HL-60 (cell line): ENCODE measurements around the gene DYNLT2.

Experiments used
- DNase-seq, 2 experiments: peaks; one replicate each; pipeline ENCODE4 v3.0.0-alpha.2; 2010 to 2020; ENCODE audit warnings: low read depth in 1 of 2, low spot score in 1 of 2
- H3K27ac ChIP-seq: fragments of 250-450 bp; sonication (Bioruptor Pico); replicated peaks from 2 replicates; pipeline ENCODE4 v1.5.1; 2020; ENCODE audit warnings: mild to moderate bottlenecking, moderate library complexity
- H3K27me3 ChIP-seq: fragments of 250-450 bp; sonication (Bioruptor Pico); 2 replicates; pipeline ENCODE4 v1.5.1; 2021; ENCODE audit warnings: mild to moderate bottlenecking, moderate library complexity; ENCODE audit not compliant: insufficient read depth, poor library complexity, severe bottlenecking
- H3K4me3 ChIP-seq: replicated peaks from 2 replicates; pipeline ENCODE4 v1.5.1; 2011; ENCODE audit warnings: mild to moderate bottlenecking, control low read depth, low read length; ENCODE audit not compliant: insufficient read depth
- CTCF ChIP-seq: IDR thresholded peaks from one replicate; pipeline ENCODE4 v1.5.1; 2011; ENCODE audit warnings: low read length, control low read depth, inconsistent platforms; ENCODE audit not compliant: insufficient read depth
- GABPA ChIP-seq: IDR thresholded peaks from 2 replicates; pipeline ENCODE4 v1.6.1; 2012; ENCODE audit warnings: low read depth
- POLR2AphosphoS5 ChIP-seq: IDR thresholded peaks from 2 replicates; pipeline ENCODE4 v1.6.1; 2012; ENCODE audit warnings: low read depth
- REST ChIP-seq: IDR thresholded peaks from 2 replicates; pipeline ENCODE4 v1.6.1; 2012; ENCODE audit warnings: low read depth; ENCODE audit not compliant: insufficient replicate concordance
- SPI1 ChIP-seq: IDR thresholded peaks from 2 replicates; pipeline ENCODE4 v1.6.1; 2012; ENCODE audit warnings: low read depth, mild to moderate bottlenecking, borderline replicate concordance

Gene DYNLT2

DNA sequence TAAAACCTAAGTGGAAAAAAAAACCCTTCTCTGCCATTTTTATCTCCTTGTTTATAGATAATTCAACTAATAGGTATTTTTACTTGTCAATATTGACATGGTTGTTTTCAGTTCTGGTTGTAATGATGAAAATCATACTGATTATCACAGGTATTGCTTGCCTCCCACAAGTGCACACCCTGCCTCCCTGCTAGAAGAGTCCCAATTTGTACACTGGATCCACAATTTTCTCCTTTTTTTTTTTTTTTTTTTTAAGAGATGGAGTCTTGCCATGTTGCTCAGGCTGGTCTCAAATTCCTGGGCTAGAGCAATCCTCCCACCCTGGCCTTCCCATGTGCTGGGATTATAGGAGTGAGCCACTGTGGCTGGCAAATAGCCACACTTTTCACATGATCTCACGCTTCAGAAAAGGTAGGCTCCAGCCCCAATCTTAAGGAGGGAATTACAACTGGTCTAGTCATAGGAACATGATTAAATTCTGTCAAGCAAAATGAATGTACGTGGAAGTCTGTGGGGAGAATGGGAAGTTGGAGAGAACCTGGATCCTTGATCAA is 12.3 kb downstream of the DYNLT2 start:
- Histone ChIP-seq H3K27ac (no peak overlapping the region), H3K27me3 (no peaks in the 10 kb centered on the region), H3K4me3 (no peak overlapping the region)
- no peak for DNase-seq
- no peak for TF ChIP-seq REST
- no peak for TF ChIP-seq POLR2AphosphoS5
- TF ChIP-seq SPI1: no peak
- no peak for TF ChIP-seq CTCF
- TF ChIP-seq GABPA: no peak

GRCh38 chr6:169738204-169738975 is 13.0 kb downstream of the DYNLT2 start:
- TF ChIP-seq GABPA (no peak), SPI1 (no peak), REST (no peak)
- H3K4me3 ChIP-seq: no peak overlapping the region
- DNase-seq: no peak

DNA sequence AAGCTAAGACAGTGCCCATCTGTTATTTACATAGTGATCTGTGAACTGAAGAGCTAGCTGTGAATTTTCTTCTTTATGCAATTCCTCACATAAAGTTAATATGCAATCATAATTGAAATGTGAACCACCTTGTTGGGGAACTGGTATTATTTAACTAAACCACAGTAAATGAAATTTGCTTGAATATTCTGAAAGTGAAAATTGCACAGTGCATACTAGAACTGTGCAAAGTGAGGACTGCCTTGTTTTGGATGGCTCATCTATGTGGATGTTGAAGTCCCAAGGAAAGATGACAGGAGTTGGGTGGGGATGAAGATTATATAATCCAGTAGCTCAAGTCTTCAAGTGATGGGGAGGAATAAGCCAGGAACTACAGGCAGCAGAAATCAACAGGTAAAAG is 21.4 kb downstream of the DYNLT2 start:
- DNase-seq: no peak
- no peaks in the 10 kb centered on the region for H3K27me3 ChIP-seq
- H3K27ac ChIP-seq: no peak overlapping the region
- no peak overlapping the region for H3K4me3 ChIP-seq
- TF ChIP-seq POLR2AphosphoS5: no peak
- no peak for TF ChIP-seq REST

More at GRCh38 chr6:169738204-169738975, 13.0 kb downstream of the DYNLT2 start:
- Histone ChIP-seq H3K27me3 (no peaks in the 10 kb centered on the region), H3K27ac (no peak overlapping the region)

DNA sequence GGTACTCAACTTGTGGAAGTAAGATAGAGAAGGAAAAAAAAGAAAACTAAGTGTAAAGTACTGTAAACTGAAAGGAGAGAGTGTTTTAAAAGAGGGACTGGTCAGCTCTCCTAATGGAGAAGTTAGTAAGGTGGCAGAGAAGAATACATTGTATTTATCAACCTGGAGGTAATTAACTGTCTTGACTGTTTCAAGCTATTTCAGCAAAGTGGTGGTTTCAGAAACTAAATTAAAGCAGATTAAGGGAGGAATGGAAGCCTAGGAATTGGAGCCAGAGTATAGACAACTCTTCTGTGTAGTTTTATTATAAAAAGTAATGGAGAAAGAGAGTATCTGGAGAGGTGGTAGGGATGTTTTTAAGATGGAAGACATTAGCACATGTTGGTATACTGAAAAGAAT is 24.4 kb downstream of the DYNLT2 start:
- no peak for DNase-seq
- no peak overlapping the region for H3K27ac ChIP-seq
- TF ChIP-seq POLR2AphosphoS5: no peak
- no peak for TF ChIP-seq CTCF
- TF ChIP-seq SPI1: no peak
- no peak for TF ChIP-seq GABPA
- TF ChIP-seq REST: no peak
- H3K27me3 ChIP-seq: no peaks in the 10 kb centered on the region
- H3K4me3 ChIP-seq: no peak overlapping the region
